Fibroblast of lung (primary cell): Measurements from ENCODE around the gene ASB6. TPM values are rescaled to one million over a fixed set of nuclear protein-coding genes. Genes with fewer than 3 reads are reported as not detected.

ENCODE experiments used
- DNase-seq, 2 donors: peaks; one replicate each; pipeline versions ENCODE4 v3.0.0 to v3.0.0-alpha.2; 2010; ENCODE audit warnings: low read depth in 2 of 2
- H2AFZ ChIP-seq: 2 replicates; pipeline ENCODE4 v1.5.1; 2012; ENCODE audit warnings: low read length, control low read depth, inconsistent platforms
- H3K27ac ChIP-seq: 2 replicates; pipeline ENCODE4 v1.5.1; 2011; ENCODE audit warnings: low read length, control low read depth; ENCODE audit not compliant: insufficient read depth
- H3K27me3 ChIP-seq: 2 replicates; pipeline ENCODE4 v1.5.1; 2011; ENCODE audit warnings: mild to moderate bottlenecking, low read length; ENCODE audit not compliant: control insufficient read depth, insufficient read depth
- H3K36me3 ChIP-seq: 2 replicates; pipeline ENCODE4 v1.5.1; 2011; ENCODE audit warnings: low read length; ENCODE audit not compliant: control insufficient read depth, insufficient read depth
- H3K4me1 ChIP-seq: 2 replicates; pipeline ENCODE4 v1.5.1; 2011; ENCODE audit warnings: low read length; ENCODE audit not compliant: control insufficient read depth, insufficient read depth; ENCODE audit errors: extremely low read depth
- H3K4me2 ChIP-seq: 2 replicates; pipeline ENCODE4 v1.5.1; 2011; ENCODE audit warnings: low read length, control low read depth; ENCODE audit not compliant: insufficient read depth; ENCODE audit errors: extremely low read depth
- H3K4me3 ChIP-seq, 4 experiments: fragments of 200-600 bp in 1 of 4; sonication (generic) in 1 of 4; replicated peaks in 1 of 4; 2 replicates each; pipeline ENCODE4 v1.5.1; 2011 to 2016; ENCODE audit warnings: low read length in 4 of 4, low read depth in 3 of 4, mild to moderate bottlenecking in 3 of 4, control low read depth in 2 of 4, inconsistent platforms in 1 of 4, mixed read lengths in 1 of 4; ENCODE audit not compliant: insufficient read depth in 1 of 4; ENCODE audit errors: control extremely low read depth in 1 of 4
- H3K79me2 ChIP-seq: 2 replicates; pipeline ENCODE4 v1.5.1; 2012; ENCODE audit warnings: mild to moderate bottlenecking, low read length, inconsistent platforms; ENCODE audit not compliant: control insufficient read depth, insufficient read depth
- H3K9ac ChIP-seq: 2 replicates; pipeline ENCODE4 v1.5.1; 2011; ENCODE audit warnings: mild to moderate bottlenecking, low read length, control low read depth; ENCODE audit not compliant: insufficient read depth
- H3K9me3 ChIP-seq: 2 replicates; pipeline ENCODE4 v1.5.1; 2012; ENCODE audit warnings: low read depth, low read length; ENCODE audit not compliant: control insufficient read depth, insufficient read depth
- H4K20me1 ChIP-seq: 2 replicates; pipeline ENCODE4 v1.5.1; 2011; ENCODE audit warnings: low read length; ENCODE audit not compliant: control insufficient read depth, insufficient read depth; ENCODE audit errors: extremely low read depth
- CTCF ChIP-seq, 2 donors: IDR thresholded peaks in 1 of 2; conservative IDR thresholded peaks in 1 of 2; 1 replicate in 1 of 2; 2 replicates in 1 of 2; pipeline ENCODE4 v1.5.1; 2011 to 2012; ENCODE audit warnings: low read length in 2 of 2, control low read depth in 1 of 2, inconsistent platforms in 1 of 2, low read depth in 1 of 2, mild to moderate bottlenecking in 1 of 2
- EZH2 ChIP-seq: IDR thresholded peaks from 2 replicates; pipeline ENCODE4 v1.5.1; 2012; ENCODE audit warnings: low read length, control low read depth, mild to moderate bottlenecking; ENCODE audit errors: missing control alignments
- polyA minus RNA-seq: library from RNA; depleted of rRNA, polyadenylated mRNA; stranded (reverse); fragments of >200 nt; gene quantifications from 2 replicates; pipeline ENCODE4 v1.2.3, GENCODE V29; 2011; ENCODE audit warnings: low replicate concordance
- polyA plus RNA-seq, 2 donors: library from polyadenylated mRNA; depleted of rRNA in 1 of 2; stranded (reverse) in 1 of 2; unstranded in 1 of 2; fragments of >200 nt; gene quantifications; 2 replicates each; pipeline ENCODE4 v1.2.1, GENCODE V29; 2011 to 2012; ENCODE audit warnings: missing spikeins in 1 of 2
- total RNA-seq: library from RNA; depleted of rRNA; stranded (reverse); fragments of >200 nt; gene quantifications from 2 replicates; pipeline ENCODE4 v1.2.1, GENCODE V29; 2014

Gene ASB6
- total RNA-seq (14.4 and 14.9 TPM in 2 replicates), polyA plus RNA-seq (15.4 and 21.1 TPM in 2 replicates), polyA minus RNA-seq (19.8 and 21.4 TPM in 2 replicates)
- polyA plus RNA-seq (2012) = 15.8 and 22.9 TPM in 2 replicates

GRCh38 chr9:129641750-129642585 is at the start of gene ASB6:
Gene ASB6 (minus strand): TSS chr9:129642151. CDS start chr9:129641999, 152 bp downstream.
- Histone ChIP-seq H3K4me3 (peak within 1 kb of the TSS; percentile 73 to 95 (median 94)), H3K27me3 (no peaks in the 10 kb centered on the region), H3K9me3 (no peaks in the 10 kb centered on the region), H3K27ac (peak within 1 kb of the TSS; percentile 83), H3K79me2 (peaks cover 36% of the 10 kb centered on the region), H3K9ac (peak within 1 kb of the TSS; percentile 91), H3K4me1 (peaks cover 9% of the 10 kb centered on the region), H3K4me2 (peak within 1 kb of the TSS; percentile 96), H2AFZ (peak within 1 kb of the TSS; percentile 89), H4K20me1 (no peaks in the 10 kb centered on the region), H3K36me3 (peaks cover 14% of the 10 kb centered on the region)
- no peak for TF ChIP-seq EZH2
- TF ChIP-seq CTCF (conservative IDR thresholded peaks at IDR 0.05 in 1 of 2, IDR thresholded peaks at IDR 0.05 in 1 of 2; ENCODE audit: low read depth in 1 of 2, low read length in 2 of 2) = peak; percentile 54 to 79
- peak; percentile 96 to 97 for DNase-seq

- H3K9me3 ChIP-seq = no peaks in the 10 kb centered on the region
- H4K20me1 ChIP-seq = no peaks in the 10 kb centered on the region
- H3K9ac ChIP-seq = no peak overlapping the region
- no peak overlapping the region for H3K27ac ChIP-seq
- no peaks in the 10 kb centered on the region for H3K27me3 ChIP-seq
- H3K4me2 ChIP-seq = no peak overlapping the region
- H3K4me3 ChIP-seq = no peak overlapping the region
- peaks cover 3% of the 10 kb centered on the region for H3K4me1 ChIP-seq
- no peaks in the 10 kb centered on the region for H3K79me2 ChIP-seq
- no peak overlapping the region for H2AFZ ChIP-seq
- no peaks in the 10 kb centered on the region for H3K36me3 ChIP-seq
- no peak for TF ChIP-seq EZH2
- TF ChIP-seq CTCF (conservative IDR thresholded peaks at IDR 0.05 in 1 of 2, IDR thresholded peaks at IDR 0.05 in 1 of 2; ENCODE audit: low read depth in 1 of 2, low read length in 2 of 2) = no peak
- no peak for DNase-seq
These were observed 46.5 kb upstream of the ASB6 start for GRCh38 chr9:129688285-129689043.

GRCh38 chr9:129687391-129687790 is 45.4 kb upstream of the ASB6 start:
- Histone ChIP-seq H3K4me2 (no peak overlapping the region), H3K9ac (no peak overlapping the region), H3K4me1 (peaks cover 3% of the 10 kb centered on the region), H3K79me2 (no peaks in the 10 kb centered on the region), H3K27ac (no peak overlapping the region), H2AFZ (no peak overlapping the region), H3K4me3 (no peak overlapping the region), H3K36me3 (no peaks in the 10 kb centered on the region), H4K20me1 (no peaks in the 10 kb centered on the region), H3K27me3 (no peaks in the 10 kb centered on the region), H3K9me3 (no peaks in the 10 kb centered on the region)
- DNase-seq = no peak
- TF ChIP-seq CTCF (conservative IDR thresholded peaks at IDR 0.05 in 1 of 2, IDR thresholded peaks at IDR 0.05 in 1 of 2; ENCODE audit: low read depth in 1 of 2, low read length in 2 of 2) (no peak), EZH2 (no peak)
